Endometrium (tissue), 2 donors: ENCODE measurements around the gene APC2.

Source experiments
- FAIRE-seq: peaks from 2 replicates; lab custom pipeline; 2012; peaks lifted over from hg19 to GRCh38; lab: Jason Lieb, UNC
- donor health status: control.
- donor health status: control.

APC2 gene, protein sequence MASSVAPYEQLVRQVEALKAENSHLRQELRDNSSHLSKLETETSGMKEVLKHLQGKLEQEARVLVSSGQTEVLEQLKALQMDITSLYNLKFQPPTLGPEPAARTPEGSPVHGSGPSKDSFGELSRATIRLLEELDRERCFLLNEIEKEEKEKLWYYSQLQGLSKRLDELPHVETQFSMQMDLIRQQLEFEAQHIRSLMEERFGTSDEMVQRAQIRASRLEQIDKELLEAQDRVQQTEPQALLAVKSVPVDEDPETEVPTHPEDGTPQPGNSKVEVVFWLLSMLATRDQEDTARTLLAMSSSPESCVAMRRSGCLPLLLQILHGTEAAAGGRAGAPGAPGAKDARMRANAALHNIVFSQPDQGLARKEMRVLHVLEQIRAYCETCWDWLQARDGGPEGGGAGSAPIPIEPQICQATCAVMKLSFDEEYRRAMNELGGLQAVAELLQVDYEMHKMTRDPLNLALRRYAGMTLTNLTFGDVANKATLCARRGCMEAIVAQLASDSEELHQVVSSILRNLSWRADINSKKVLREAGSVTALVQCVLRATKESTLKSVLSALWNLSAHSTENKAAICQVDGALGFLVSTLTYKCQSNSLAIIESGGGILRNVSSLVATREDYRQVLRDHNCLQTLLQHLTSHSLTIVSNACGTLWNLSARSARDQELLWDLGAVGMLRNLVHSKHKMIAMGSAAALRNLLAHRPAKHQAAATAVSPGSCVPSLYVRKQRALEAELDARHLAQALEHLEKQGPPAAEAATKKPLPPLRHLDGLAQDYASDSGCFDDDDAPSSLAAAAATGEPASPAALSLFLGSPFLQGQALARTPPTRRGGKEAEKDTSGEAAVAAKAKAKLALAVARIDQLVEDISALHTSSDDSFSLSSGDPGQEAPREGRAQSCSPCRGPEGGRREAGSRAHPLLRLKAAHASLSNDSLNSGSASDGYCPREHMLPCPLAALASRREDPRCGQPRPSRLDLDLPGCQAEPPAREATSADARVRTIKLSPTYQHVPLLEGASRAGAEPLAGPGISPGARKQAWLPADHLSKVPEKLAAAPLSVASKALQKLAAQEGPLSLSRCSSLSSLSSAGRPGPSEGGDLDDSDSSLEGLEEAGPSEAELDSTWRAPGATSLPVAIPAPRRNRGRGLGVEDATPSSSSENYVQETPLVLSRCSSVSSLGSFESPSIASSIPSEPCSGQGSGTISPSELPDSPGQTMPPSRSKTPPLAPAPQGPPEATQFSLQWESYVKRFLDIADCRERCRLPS (N-terminal part only)

GRCh38 chr19:1449467-1450442, at the start of gene APC2:
Gene APC2 (plus strand): TSS chr19:1450121. CDS start chr19:1453002, 2,881 bp downstream.
- no peak for FAIRE-seq

- FAIRE-seq: no peak
Observed at GRCh38 chr19:1400281-1401137, 49.4 kb upstream of the APC2 start.

- no peak for FAIRE-seq
Observed at GRCh38 chr19:1401138-1401888, 48.6 kb upstream of the APC2 start, which contains the start of gene GAMT. Gene GAMT (minus strand): TSS chr19:1401542. CDS start chr19:1401476, 66 bp downstream.

- FAIRE-seq: no peak
Observed at GRCh38 chr19:1401889-1402217, 48.1 kb upstream of the APC2 start.

DNA sequence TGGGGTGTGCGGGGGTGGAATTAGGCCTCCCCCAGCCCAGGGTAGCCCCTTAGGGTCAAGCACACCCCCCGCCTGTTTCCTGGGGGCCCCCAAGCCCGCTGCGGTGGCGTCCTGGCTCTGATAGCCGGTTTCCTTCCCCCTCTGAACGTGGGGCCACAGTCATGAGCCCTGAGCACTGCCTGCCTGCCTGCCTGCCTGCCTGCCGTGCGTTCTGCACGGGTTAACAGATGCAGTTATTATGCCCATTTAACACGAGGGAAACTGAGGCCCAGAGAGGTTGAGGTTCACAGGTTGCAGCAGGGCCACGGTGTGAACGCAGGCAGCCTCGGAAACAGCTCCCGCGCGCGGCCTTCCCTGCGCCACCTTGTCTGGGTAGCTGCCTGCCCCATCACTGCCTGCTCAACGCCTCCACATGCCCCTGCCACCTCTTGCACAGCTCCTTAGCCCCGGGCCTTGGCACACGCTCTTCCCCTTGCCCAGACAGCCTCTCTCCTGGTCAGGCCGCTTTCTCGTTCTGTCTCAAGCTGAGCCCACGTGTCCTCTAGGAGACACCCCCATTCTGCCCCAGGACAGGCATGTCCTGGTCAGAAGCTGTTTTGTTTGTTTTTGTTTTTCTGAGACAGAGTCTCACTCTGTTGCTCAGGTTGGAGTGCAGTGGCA, 47.4 kb upstream of the APC2 start:
- no peak for FAIRE-seq

- no peak for FAIRE-seq
Observed at GRCh38 chr19:1406774-1407527, 43.0 kb upstream of the APC2 start.

GRCh38 chr19:1407528-1408299, 42.2 kb upstream of the APC2 start, which contains the start of gene DAZAP1:
Gene DAZAP1 (plus strand): TSS chr19:1407586. CDS start chr19:1407774, 188 bp downstream.
- no peak for FAIRE-seq

- no peak for FAIRE-seq
Observed at GRCh38 chr19:1408300-1409203, 41.4 kb upstream of the APC2 start.

- FAIRE-seq: no peak
Observed at GRCh38 chr19:1409204-1410005, 40.5 kb upstream of the APC2 start.

GRCh38 chr19:1410136-1410786, 39.7 kb upstream of the APC2 start:
- FAIRE-seq: no peak

- no peak for FAIRE-seq
Observed at GRCh38 chr19:1410789-1411188, 39.1 kb upstream of the APC2 start.

DNA sequence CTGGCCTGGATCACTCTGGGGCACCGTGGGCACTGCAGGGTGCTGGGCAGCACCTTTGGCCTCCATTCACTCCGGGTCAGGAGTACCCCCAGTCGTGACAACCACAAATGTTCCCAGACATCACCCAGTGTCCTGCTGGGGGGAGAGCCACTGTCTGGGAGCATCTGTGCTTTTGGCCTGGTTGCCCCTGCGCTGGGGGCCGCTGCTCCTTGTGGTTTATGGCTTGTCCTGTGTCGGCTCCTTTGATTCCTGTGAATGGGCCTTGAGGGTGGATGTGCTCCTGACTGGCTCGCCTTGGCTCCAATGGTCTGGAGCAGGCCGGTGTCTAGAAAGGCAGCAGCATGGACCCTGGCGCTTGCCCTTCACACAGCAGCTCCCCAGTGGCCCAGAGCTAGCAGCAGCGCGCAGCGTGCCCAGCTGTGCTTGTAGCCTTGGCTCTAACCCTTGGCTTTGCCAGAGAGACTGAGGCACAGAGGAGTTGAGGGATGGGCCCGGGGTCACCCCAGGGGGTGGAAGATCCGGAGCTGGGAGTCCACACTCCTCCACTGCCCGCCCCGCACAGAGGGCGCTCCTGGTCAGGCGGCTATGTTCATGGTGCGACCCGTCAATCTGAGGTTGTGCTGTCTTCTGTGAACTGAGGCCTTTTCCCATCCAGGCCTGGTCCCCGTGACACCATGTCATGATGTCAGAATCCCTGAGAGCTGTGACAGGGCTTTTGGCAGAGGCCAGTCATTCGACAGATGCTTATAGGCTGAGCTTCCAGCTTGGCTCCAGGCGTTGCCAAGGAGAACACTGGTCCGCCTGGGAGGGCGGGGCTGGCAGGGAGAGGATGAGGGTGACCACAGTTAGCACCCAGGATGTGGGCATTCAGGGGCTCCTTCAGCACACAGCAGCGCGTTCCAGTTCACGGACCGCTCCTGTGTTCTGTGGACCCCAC, 38.4 kb upstream of the APC2 start:
- no peak for FAIRE-seq

GRCh38 chr19:1412323-1412923, 37.5 kb upstream of the APC2 start:
- FAIRE-seq: no peak
